IMR-90 (cell line): Measurements from ENCODE around the gene AQP1. TPM values are rescaled to one million over a fixed set of nuclear protein-coding genes. Genes with fewer than 3 reads are reported as not detected.
A peak's percentile ranks its signal among the peaks of the same experiment; 100 is the strongest.

ENCODE experiments used
- ATAC-seq: fragments of 200-7000 bp; cut with Tn5 transposase; 2 replicates; pipeline ENCODE4 v1.9.1; 2020; ENCODE audit warnings: low read depth, mild to moderate bottlenecking, moderate library complexity
- BruUV-seq: library from RNA; stranded (reverse); fragments of 400-500 nt; replicated peaks from 2 replicates; lab custom pipeline; 2021; lab: Mats Ljungman, UMichigan
- CTCF ChIA-PET: fragments of 300-600 bp; formaldehyde crosslinking; extraction: SDS; loops from one replicate; lab custom pipeline; 2021; ENCODE audit warnings: antibody characterized with exemption; lab: Yijun Ruan, JAX
- POLR2A ChIA-PET: fragments of 300-600 bp; sonication (Branson Sonifier 250); formaldehyde crosslinking; loops from one replicate; lab custom pipeline; 2022; ENCODE audit warnings: antibody characterized with exemption; ENCODE audit not compliant: unreplicated experiment; lab: Charles Lee
- DNase-seq: peaks from one replicate; pipeline ENCODE4 v3.0.0; 2013
- H2AFZ ChIP-seq: replicated peaks from 2 replicates; pipeline ENCODE3; 2013; ENCODE audit warnings: low read length, mild to moderate bottlenecking; ENCODE audit not compliant: poor library complexity
- H2AK5ac ChIP-seq: 2 replicates; pipeline ENCODE4 v1.6.1; 2013; ENCODE audit warnings: low read depth, low read length, inconsistent platforms
- H2AK9ac ChIP-seq: replicated peaks from 2 replicates; pipeline ENCODE3; 2013; ENCODE audit warnings: mild to moderate bottlenecking, low read depth, low read length, moderate library complexity; ENCODE audit not compliant: poor library complexity
- H2BK120ac ChIP-seq: 2 replicates; pipeline ENCODE4 v1.6.1; 2013; ENCODE audit warnings: low read depth, low read length, inconsistent platforms
- H2BK15ac ChIP-seq: 3 replicates; pipeline ENCODE4 v1.6.1; 2013; ENCODE audit warnings: low read depth, low read length, inconsistent platforms
- H2BK20ac ChIP-seq: 2 replicates; pipeline ENCODE4 v1.6.1; 2013; ENCODE audit warnings: low read depth, mild to moderate bottlenecking, inconsistent platforms, low read length, moderate library complexity
- H2BK5ac ChIP-seq: 2 replicates; pipeline ENCODE4 v1.6.1; 2013; ENCODE audit warnings: mild to moderate bottlenecking, low read depth, low read length, inconsistent platforms; ENCODE audit not compliant: poor library complexity, severe bottlenecking
- H3K14ac ChIP-seq: replicated peaks from 2 replicates; pipeline ENCODE4 v1.6.1; 2013; ENCODE audit warnings: low read depth, low read length, inconsistent platforms
- H3K18ac ChIP-seq: 2 replicates; pipeline ENCODE4 v1.6.1; 2013; ENCODE audit warnings: low read depth, low read length, control low read depth
- H3K23ac ChIP-seq: 2 replicates; pipeline ENCODE4 v1.6.1; 2013; ENCODE audit warnings: low read depth, low read length, inconsistent platforms
- H3K27ac ChIP-seq: 2 replicates; pipeline ENCODE4 v1.5.1; 2013; ENCODE audit warnings: mild to moderate bottlenecking, control low read depth, low read length; ENCODE audit not compliant: insufficient read depth
- H3K27me3 ChIP-seq: 2 replicates; pipeline ENCODE4 v1.6.1; 2013; ENCODE audit warnings: low read length; ENCODE audit not compliant: control insufficient read depth, insufficient read depth
- H3K36me3 ChIP-seq: 2 replicates; pipeline ENCODE4 v1.6.1; 2013; ENCODE audit warnings: low read length, mixed read lengths; ENCODE audit not compliant: control insufficient read depth, insufficient read depth
- H3K4ac ChIP-seq: 2 replicates; pipeline ENCODE4 v1.6.1; 2013; ENCODE audit warnings: low read depth, low read length, inconsistent platforms
- H3K4me1 ChIP-seq: 2 replicates; pipeline ENCODE4 v1.6.1; 2013; ENCODE audit warnings: low read length, mixed read lengths; ENCODE audit not compliant: control insufficient read depth, insufficient read depth
- H3K4me2 ChIP-seq: 2 replicates; pipeline ENCODE4 v1.6.1; 2013; ENCODE audit warnings: low read depth, mild to moderate bottlenecking, control low read depth, low read length, moderate library complexity
- H3K4me3 ChIP-seq: 2 replicates; pipeline ENCODE4 v1.5.1; 2013; ENCODE audit warnings: low read depth, mild to moderate bottlenecking, control low read depth, low read length, moderate library complexity; ENCODE audit not compliant: insufficient read depth
- H3K56ac ChIP-seq: 2 replicates; pipeline ENCODE4 v1.6.1; 2013; ENCODE audit warnings: low read length, inconsistent platforms; ENCODE audit not compliant: insufficient read depth; ENCODE audit errors: extremely low read depth
- H3K79me1 ChIP-seq, 2 experiments: 2 replicates each; pipeline ENCODE4 v1.6.1; 2013; ENCODE audit warnings: low read length in 2 of 2, inconsistent platforms in 1 of 2, low read depth in 1 of 2
- H3K9ac ChIP-seq: 2 replicates; pipeline ENCODE4 v1.6.1; 2013; ENCODE audit warnings: low read depth, low read length, control low read depth
- H3K9me1 ChIP-seq: 2 replicates; pipeline ENCODE4 v1.6.1; 2013; ENCODE audit warnings: low read length, inconsistent platforms; ENCODE audit not compliant: insufficient read depth
- H3K9me3 ChIP-seq: 2 replicates; pipeline ENCODE4 v1.6.1; 2013; ENCODE audit warnings: low read length; ENCODE audit not compliant: control insufficient read depth, insufficient read depth
- H4K20me1 ChIP-seq: 2 replicates; pipeline ENCODE4 v1.6.1; 2013; ENCODE audit warnings: low read length, inconsistent platforms; ENCODE audit not compliant: insufficient read depth
- H4K5ac ChIP-seq: 2 replicates; pipeline ENCODE4 v1.6.1; 2013; ENCODE audit warnings: mild to moderate bottlenecking, low read depth, low read length, control low read depth
- H4K8ac ChIP-seq, 2 experiments: 2 replicates each; pipeline ENCODE4 v1.6.1; 2013; ENCODE audit warnings: low read depth in 2 of 2, low read length in 2 of 2, control low read depth in 1 of 2, inconsistent platforms in 1 of 2
- H4K91ac ChIP-seq: 2 replicates; pipeline ENCODE4 v1.6.1; 2013; ENCODE audit warnings: low read depth, low read length, inconsistent platforms; ENCODE audit not compliant: insufficient read depth
- BHLHE40 ChIP-seq: fragments of 150-350 bp; IDR thresholded peaks from 2 replicates; pipeline ENCODE4 v1.6.1; 2016; ENCODE audit warnings: mild to moderate bottlenecking, low read depth, low read length
- CHD1 ChIP-seq: IDR thresholded peaks from 2 replicates; pipeline ENCODE4 v1.6.1; 2012; ENCODE audit warnings: low read depth, low read length, improper control_type of control experiment
- FOS ChIP-seq: fragments of 150-350 bp; IDR thresholded peaks from 2 replicates; pipeline ENCODE4 v1.6.1; 2016; ENCODE audit warnings: low read depth, low read length
- MAFK ChIP-seq: IDR thresholded peaks from 2 replicates; pipeline ENCODE4 v1.6.1; 2012; ENCODE audit warnings: low read depth, low read length, improper control_type of control experiment
- MAZ ChIP-seq: IDR thresholded peaks from 2 replicates; pipeline ENCODE4 v1.6.1; 2012; ENCODE audit warnings: low read depth, mild to moderate bottlenecking, low read length, improper control_type of control experiment, moderate library complexity, borderline replicate concordance
- MXI1 ChIP-seq: IDR thresholded peaks from 2 replicates; pipeline ENCODE4 v1.6.1; 2012; ENCODE audit warnings: low read depth, mild to moderate bottlenecking, low read length, moderate library complexity, borderline replicate concordance
- NFE2L2 ChIP-seq: fragments of 150-350 bp; IDR thresholded peaks from 2 replicates; pipeline ENCODE4 v1.6.1; 2016; ENCODE audit warnings: low read depth, mild to moderate bottlenecking, low read length
- POLR2A ChIP-seq: IDR thresholded peaks from 2 replicates; pipeline ENCODE4 v1.6.1; 2012; ENCODE audit warnings: mild to moderate bottlenecking, low read depth, low read length
- RAD21 ChIP-seq: IDR thresholded peaks from 2 replicates; pipeline ENCODE4 v1.6.1; 2012; ENCODE audit warnings: low read length, improper control_type of control experiment
- RCOR1 ChIP-seq: IDR thresholded peaks from 2 replicates; pipeline ENCODE4 v1.6.1; 2012; ENCODE audit warnings: mild to moderate bottlenecking, low read length, improper control_type of control experiment; ENCODE audit not compliant: insufficient replicate concordance
- RFX5 ChIP-seq: IDR thresholded peaks from 2 replicates; pipeline ENCODE4 v1.8.0; 2012; ENCODE audit warnings: low read depth, mild to moderate bottlenecking, low read length, moderate library complexity
- WGBS, 2 experiments: methylation state at CpG; one replicate each; pipeline versions ENCODE4 v1.1.5 to v1.1.7; 2013; ENCODE audit warnings: missing lambda C conversion rate in 2 of 2; ENCODE audit not compliant: insufficient read length in 1 of 2; ENCODE audit errors: extremely low coverage in 2 of 2; 5-methylcytosine and 5-hydroxymethylcytosine counted together
- dilution Hi-C: fragments of 300-500 bp; cut with HindIII; formaldehyde crosslinking; loops from one replicate; pipeline ENCODE4 v1.14.3; 2018; ENCODE audit warnings: low sequenced_read_pairs; ENCODE audit not compliant: unreplicated experiment
- in situ Hi-C: fragments of 300-500 bp; cut with MboI; formaldehyde crosslinking; loops from 3 replicates; pipeline ENCODE4 v1.14.3; 2019; ENCODE audit warnings: low sequenced_read_pairs, inconsistent platforms, mixed read lengths
- intact Hi-C: fragments of 100-400 bp; cut with micrococcal nuclease; formaldehyde crosslinking; loops from 2 replicates; pipeline ENCODE4 v1.10.0; 2022
- polyA plus RNA-seq, 3 experiments: library from polyadenylated mRNA; depleted of rRNA; stranded (reverse); fragments of >200 nt; gene quantifications; 2 replicates each; pipeline ENCODE4 v1.2.3, GENCODE V29; 2012; ENCODE audit warnings: low replicate concordance in 1 of 3
- total RNA-seq: library from RNA; depleted of rRNA; stranded (reverse); fragments of >200 nt; gene quantifications from 2 replicates; pipeline ENCODE4 v1.2.3, GENCODE V29; 2012
- TF ChIP-seq, protein P1 (sequence below): fragments of 150-350 bp; IDR thresholded peaks from 2 replicates; pipeline ENCODE4 v1.6.1; 2016; ENCODE audit warnings: low read depth, mild to moderate bottlenecking, low read length, moderate library complexity, borderline replicate concordance
- TF ChIP-seq, protein P2 (sequence below): fragments of 150-350 bp; IDR thresholded peaks from 2 replicates; pipeline ENCODE4 v1.6.1; 2017; ENCODE audit warnings: mild to moderate bottlenecking, antibody characterized with exemption, low read length, low read depth
- TF ChIP-seq, protein P3 (sequence below): conservative IDR thresholded peaks from 2 replicates; pipeline ENCODE4 v1.5.1; 2012; ENCODE audit warnings: mild to moderate bottlenecking, low read depth, low read length, improper control_type of control experiment

AQP1 gene
- total and polyA plus RNA-seq, 2 of the 4 experiments (the other 2 are of a cell fraction), result 0.18 to 0.39 TPM

DNA sequence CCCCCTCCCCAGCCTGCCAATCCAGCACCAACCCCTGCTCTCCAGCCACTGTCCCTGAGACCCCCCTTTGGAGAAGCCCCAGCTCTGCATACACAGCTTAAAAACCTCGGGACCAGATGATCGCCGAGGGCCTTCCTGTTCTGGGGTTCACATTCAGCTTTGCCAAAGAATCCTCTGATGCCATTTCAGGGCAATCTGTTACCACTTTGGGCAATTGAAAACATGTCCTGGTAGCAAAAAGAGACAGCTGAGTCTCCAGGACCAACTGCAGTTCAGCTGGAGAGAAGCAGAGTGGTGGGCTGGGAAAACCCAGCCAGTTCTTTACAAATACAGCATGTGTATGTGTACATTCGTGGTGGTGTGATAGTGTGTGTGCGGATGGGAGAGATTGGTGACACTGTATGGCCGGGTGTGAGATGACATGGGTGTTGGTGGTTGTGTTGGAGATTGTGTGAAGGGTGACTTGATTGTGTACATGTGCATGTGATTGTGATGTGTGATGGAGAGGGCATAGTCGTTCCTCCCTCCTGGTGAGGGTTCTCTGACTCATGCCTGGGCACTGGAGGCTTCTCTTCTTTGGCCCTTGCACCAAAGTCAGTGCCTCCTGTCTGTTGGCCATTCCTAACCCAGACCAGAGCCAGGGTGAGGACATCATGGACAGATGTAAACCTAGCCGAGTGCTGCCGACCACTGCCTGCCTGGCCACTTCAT lies 48.5 kb upstream of the AQP1 start:
- ATAC-seq (peak; percentile 15), DNase-seq (no peak)
- Histone ChIP-seq H2AK5ac (peak overlapping the region; percentile 59; the same call in 1 of the 2 replicates), H2BK15ac (no peak overlapping the region), H3K79me1 (no peaks in the 10 kb centered on the region), H3K18ac (peak overlapping the region; percentile 53; the same call in 1 of the 2 replicates), H3K4me3 (no peak overlapping the region), H3K4me2 (no peak overlapping the region; the same call in 1 of the 2 replicates), H3K36me3 (no peaks in the 10 kb centered on the region), H2AK9ac (no peak overlapping the region), H3K9me1 (peaks cover 16% of the 10 kb centered on the region), H4K20me1 (no peaks in the 10 kb centered on the region; the same call in 1 of the 2 replicates), H4K8ac (no peak overlapping the region), H3K27me3 (no peaks in the 10 kb centered on the region), H2BK20ac (no peak overlapping the region), H2BK5ac (no peak overlapping the region), H3K23ac (peak overlapping the region; percentile 8; the same call in 1 of the 2 replicates), H3K4me1 (peaks cover 9% of the 10 kb centered on the region), H3K14ac (peak overlapping the region; percentile 33), H3K9me3 (no peaks in the 10 kb centered on the region), H3K27ac (peak overlapping the region; percentile 43; the same call in 1 of the 2 replicates), H3K9ac (no peak overlapping the region), H4K91ac (no peak overlapping the region), H3K4ac (peak overlapping the region; percentile 37), H4K5ac (peak overlapping the region; percentile 14; the same call in 1 of the 2 replicates), H2AFZ (peak overlapping the region; percentile 28), H3K56ac (no peak overlapping the region), H2BK120ac (no peak overlapping the region)
- TF ChIP-seq RCOR1 (no peak), RAD21 (no peak), CHD1 (no peak), BHLHE40 (no peak), FOS (no peak), MXI1 (no peak), NFE2L2 (no peak), MAFK (no peak), MAZ (no peak), RFX5 (no peak), POLR2A (no peak)
- TF ChIP-seq, protein P1, sequence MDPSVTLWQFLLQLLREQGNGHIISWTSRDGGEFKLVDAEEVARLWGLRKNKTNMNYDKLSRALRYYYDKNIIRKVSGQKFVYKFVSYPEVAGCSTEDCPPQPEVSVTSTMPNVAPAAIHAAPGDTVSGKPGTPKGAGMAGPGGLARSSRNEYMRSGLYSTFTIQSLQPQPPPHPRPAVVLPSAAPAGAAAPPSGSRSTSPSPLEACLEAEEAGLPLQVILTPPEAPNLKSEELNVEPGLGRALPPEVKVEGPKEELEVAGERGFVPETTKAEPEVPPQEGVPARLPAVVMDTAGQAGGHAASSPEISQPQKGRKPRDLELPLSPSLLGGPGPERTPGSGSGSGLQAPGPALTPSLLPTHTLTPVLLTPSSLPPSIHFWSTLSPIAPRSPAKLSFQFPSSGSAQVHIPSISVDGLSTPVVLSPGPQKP, result no peak
- TF ChIP-seq, protein P2, sequence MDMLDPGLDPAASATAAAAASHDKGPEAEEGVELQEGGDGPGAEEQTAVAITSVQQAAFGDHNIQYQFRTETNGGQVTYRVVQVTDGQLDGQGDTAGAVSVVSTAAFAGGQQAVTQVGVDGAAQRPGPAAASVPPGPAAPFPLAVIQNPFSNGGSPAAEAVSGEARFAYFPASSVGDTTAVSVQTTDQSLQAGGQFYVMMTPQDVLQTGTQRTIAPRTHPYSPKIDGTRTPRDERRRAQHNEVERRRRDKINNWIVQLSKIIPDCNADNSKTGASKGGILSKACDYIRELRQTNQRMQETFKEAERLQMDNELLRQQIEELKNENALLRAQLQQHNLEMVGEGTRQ, result no peak
- TF ChIP-seq, protein P3, sequence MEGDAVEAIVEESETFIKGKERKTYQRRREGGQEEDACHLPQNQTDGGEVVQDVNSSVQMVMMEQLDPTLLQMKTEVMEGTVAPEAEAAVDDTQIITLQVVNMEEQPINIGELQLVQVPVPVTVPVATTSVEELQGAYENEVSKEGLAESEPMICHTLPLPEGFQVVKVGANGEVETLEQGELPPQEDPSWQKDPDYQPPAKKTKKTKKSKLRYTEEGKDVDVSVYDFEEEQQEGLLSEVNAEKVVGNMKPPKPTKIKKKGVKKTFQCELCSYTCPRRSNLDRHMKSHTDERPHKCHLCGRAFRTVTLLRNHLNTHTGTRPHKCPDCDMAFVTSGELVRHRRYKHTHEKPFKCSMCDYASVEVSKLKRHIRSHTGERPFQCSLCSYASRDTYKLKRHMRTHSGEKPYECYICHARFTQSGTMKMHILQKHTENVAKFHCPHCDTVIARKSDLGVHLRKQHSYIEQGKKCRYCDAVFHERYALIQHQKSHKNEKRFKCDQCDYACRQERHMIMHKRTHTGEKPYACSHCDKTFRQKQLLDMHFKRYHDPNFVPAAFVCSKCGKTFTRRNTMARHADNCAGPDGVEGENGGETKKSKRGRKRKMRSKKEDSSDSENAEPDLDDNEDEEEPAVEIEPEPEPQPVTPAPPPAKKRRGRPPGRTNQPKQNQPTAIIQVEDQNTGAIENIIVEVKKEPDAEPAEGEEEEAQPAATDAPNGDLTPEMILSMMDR, result no peak
- POLR2A ChIA-PET, result no interaction called here
- intact Hi-C loops (no loop called here), in situ Hi-C loops (no loop called here), dilution Hi-C loops (no loop called here)
- CTCF ChIA-PET, result no interaction called here
- BruUV-seq, result no TSS peak
- WGBS, 2 experiments, result 47% methylated on average over 5 of the region's 9 CpGs; no CpG with 5 or more reads in 1 of the 2 experiments
